A673 (cell line): ENCODE results near the gene REC114. TPM values are rescaled to one million over a fixed set of nuclear protein-coding genes. Genes with fewer than 3 reads are reported as not detected.

ENCODE experiments used
- BruUV-seq: library from RNA; stranded (reverse); fragments of 400-500 nt; replicated peaks from 2 replicates; lab custom pipeline; 2021; lab: Mats Ljungman, UMichigan
- CTCF ChIA-PET: fragments of 300-600 bp; sonication (Branson Sonifier 250); formaldehyde crosslinking; loops from one replicate; lab custom pipeline; 2022; ENCODE audit warnings: antibody characterized with exemption; lab: Charles Lee
- POLR2A ChIA-PET: fragments of 300-600 bp; sonication (Branson Sonifier 250); formaldehyde crosslinking; loops from one replicate; lab custom pipeline; 2022; ENCODE audit warnings: antibody characterized with exemption; ENCODE audit not compliant: low non-redundant PET; lab: Charles Lee
- DNase-seq: peaks from one replicate; pipeline ENCODE4 v3.0.0-alpha.2; 2015; ENCODE audit warnings: low spot score
- H3K27ac ChIP-seq: fragments of 200-600 bp; sonication (generic); 2 replicates; pipeline ENCODE4 v1.5.1; 2016; ENCODE audit warnings: mixed run types, low read depth, mild to moderate bottlenecking, mixed read lengths, antibody characterized with exemption, low read length; ENCODE audit not compliant: poor library complexity, severe bottlenecking
- H3K27me3 ChIP-seq: fragments of 200-600 bp; sonication (generic); replicated peaks from 2 replicates; pipeline ENCODE4 v1.6.1; 2017; ENCODE audit warnings: mixed run types, low read depth, mild to moderate bottlenecking, mixed read lengths, antibody characterized with exemption, low read length; ENCODE audit not compliant: insufficient read depth, poor library complexity
- H3K36me3 ChIP-seq: fragments of 200-600 bp; sonication (generic); 2 replicates; pipeline ENCODE4 v1.6.1; 2016; ENCODE audit warnings: mixed run types, mild to moderate bottlenecking, mixed read lengths, antibody characterized with exemption, low read length; ENCODE audit not compliant: insufficient read depth, poor library complexity, severe bottlenecking
- H3K4me1 ChIP-seq: fragments of 200-600 bp; sonication (generic); 2 replicates; pipeline ENCODE4 v1.6.1; 2017; ENCODE audit warnings: mixed run types, mild to moderate bottlenecking, mixed read lengths, antibody characterized with exemption, low read length; ENCODE audit not compliant: insufficient read depth, poor library complexity, severe bottlenecking
- H3K4me3 ChIP-seq: fragments of 200-600 bp; sonication (generic); 2 replicates; pipeline ENCODE4 v1.5.1; 2016; ENCODE audit warnings: low read depth, mixed run types, mild to moderate bottlenecking, mixed read lengths, low read length; ENCODE audit not compliant: poor library complexity, severe bottlenecking
- H3K9me3 ChIP-seq: fragments of 200-600 bp; sonication (generic); 2 replicates; pipeline ENCODE4 v1.6.1; 2016; ENCODE audit warnings: mixed run types, low read depth, mild to moderate bottlenecking, mixed read lengths, antibody characterized with exemption, low read length; ENCODE audit not compliant: poor library complexity, severe bottlenecking
- CTCF ChIP-seq: fragments of 300-800, 200-600 bp; sonication (generic); conservative IDR thresholded peaks from 2 replicates; pipeline ENCODE4 v1.5.1; 2017; ENCODE audit warnings: low read depth, mild to moderate bottlenecking, antibody characterized with exemption, low read length, moderate library complexity, mixed read lengths
- EZH2 ChIP-seq: fragments of 200-600 bp; sonication (generic); IDR thresholded peaks from 2 replicates; pipeline ENCODE4 v1.6.1; 2017; ENCODE audit warnings: borderline replicate concordance, low read depth, mild to moderate bottlenecking, mixed read lengths, antibody characterized with exemption, low read length; ENCODE audit not compliant: poor library complexity, severe bottlenecking
- intact Hi-C: fragments of 100-400 bp; cut with micrococcal nuclease; formaldehyde crosslinking; loops from one replicate; pipeline ENCODE4 v1.10.0; 2022; ENCODE audit not compliant: unreplicated experiment
- total RNA-seq: library from RNA; stranded (reverse); gene quantifications from 2 replicates; pipeline ENCODE4 v1.2.3, GENCODE V29; 2021

REC114 gene
- total RNA-seq, 1 experiment from 2014 or later: not detected

- no peak overlapping the region for H3K4me3 ChIP-seq
- TF ChIP-seq CTCF (no peak), EZH2 (no peak)
- ChIA-PET CTCF (no interaction called here), POLR2A (no interaction called here)
- BruUV-seq: no TSS peak
- H3K4me1 ChIP-seq: peaks cover 17% of the 10 kb centered on the region
- no peaks in the 10 kb centered on the region for H3K36me3 ChIP-seq
- intact Hi-C loops: no loop called here
- no peak for DNase-seq
- no peaks in the 10 kb centered on the region for H3K9me3 ChIP-seq
- H3K27ac ChIP-seq: no peak overlapping the region
- H3K27me3 ChIP-seq: no peaks in the 10 kb centered on the region
Observed at GRCh38 chr15:73607405-73607804, 164.4 kb downstream of the REC114 start.

DNA sequence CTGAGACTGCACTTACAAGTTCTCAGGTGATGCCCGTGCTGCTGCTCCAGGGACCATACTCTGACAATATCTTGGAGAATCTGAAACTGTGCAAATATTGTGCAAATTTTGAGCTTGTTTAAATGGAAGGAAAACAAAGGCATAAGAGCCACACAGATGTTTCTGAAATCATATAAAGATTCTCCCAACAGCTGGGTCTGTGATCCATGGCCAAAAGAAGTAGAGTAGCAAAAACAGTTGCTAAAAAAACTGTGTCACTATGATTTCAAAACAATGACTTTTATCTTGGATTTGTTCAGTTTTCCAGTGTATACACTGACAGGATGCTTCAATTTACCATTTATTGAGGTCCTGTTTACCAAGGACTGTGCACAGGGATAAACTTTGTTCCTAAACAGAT is 164.9 kb downstream of the REC114 start:
- no peak for DNase-seq
- ChIA-PET CTCF (no interaction called here), POLR2A (no interaction called here)
- intact Hi-C loops: no loop called here
- H3K27me3 ChIP-seq: no peaks in the 10 kb centered on the region
- no peaks in the 10 kb centered on the region for H3K36me3 ChIP-seq
- H3K27ac ChIP-seq: no peak overlapping the region
- BruUV-seq: no TSS peak
- H3K9me3 ChIP-seq: no peaks in the 10 kb centered on the region
- peaks cover 13% of the 10 kb centered on the region for H3K4me1 ChIP-seq
- no peak for TF ChIP-seq EZH2
- H3K4me3 ChIP-seq: no peak overlapping the region

GRCh38 chr15:73608475-73608874 is 165.5 kb downstream of the REC114 start:
- CTCF ChIA-PET: no interaction called here
- no peak for TF ChIP-seq EZH2
- TF ChIP-seq CTCF: no peak
- Histone ChIP-seq H3K4me3 (no peak overlapping the region), H3K36me3 (no peaks in the 10 kb centered on the region), H3K27me3 (no peaks in the 10 kb centered on the region), H3K9me3 (no peaks in the 10 kb centered on the region), H3K4me1 (peaks cover 13% of the 10 kb centered on the region), H3K27ac (no peak overlapping the region)
- intact Hi-C loops: no loop called here
- POLR2A ChIA-PET: no interaction called here
- DNase-seq: no peak
- BruUV-seq: no TSS peak

- POLR2A ChIA-PET: no interaction called here
- no peak overlapping the region for H3K4me3 ChIP-seq
- H3K27me3 ChIP-seq: no peaks in the 10 kb centered on the region
- intact Hi-C loops: no loop called here
- CTCF ChIA-PET: no interaction called here
- no peaks in the 10 kb centered on the region for H3K9me3 ChIP-seq
- peaks cover 13% of the 10 kb centered on the region for H3K4me1 ChIP-seq
- no peak for TF ChIP-seq EZH2
- TF ChIP-seq CTCF: no peak
- no peak for DNase-seq
- no TSS peak for BruUV-seq
- H3K36me3 ChIP-seq: no peaks in the 10 kb centered on the region
- H3K27ac ChIP-seq: no peak overlapping the region
Observed at GRCh38 chr15:73608941-73609340, 166.0 kb downstream of the REC114 start.
